Kasumi-1 (cell line): ENCODE measurements around the gene USP17L22.
"Not testable (repeated sequence)": the region's sequence is repeated elsewhere in the genome, so short reads cannot be mapped to it uniquely, and the experiment has no call there.

Experiments used
- DNase-seq, 2 experiments: peaks; one replicate each; lab custom pipeline; 2025; lab: John Stamatoyannopoulos, UW

USP17L22 gene

GRCh38 chr4:9267319-9267718 is at the start of gene USP17L22:
Gene USP17L22 (plus strand): TSS chr4:9267619. CDS start chr4:9267619, 0 bp downstream.
- not testable (repeated sequence) for DNase-seq

DNA sequence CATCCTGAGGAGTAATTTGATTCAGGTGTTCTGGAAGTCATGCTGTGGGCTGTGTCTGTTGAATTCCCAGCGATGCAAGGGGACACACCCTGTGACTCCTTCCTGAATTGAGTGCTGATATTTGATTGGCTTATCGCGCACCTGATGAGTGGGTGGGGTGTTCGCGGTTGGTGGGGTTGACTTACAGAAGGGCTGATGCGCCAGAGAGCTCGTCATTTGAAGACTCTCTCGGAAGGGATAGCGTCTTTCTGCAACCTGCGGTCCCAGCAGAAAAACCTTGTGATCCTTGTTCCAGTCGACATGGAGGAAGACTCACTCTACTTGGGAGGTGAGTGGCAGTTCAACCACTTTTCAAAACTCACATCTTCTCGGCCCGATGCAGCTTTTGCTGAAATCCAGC is 47.6 kb upstream of the USP17L22 start, which contains the start of gene USP17L12:
TSS of gene USP17L12 (plus strand) at position 301 of the 400 bp plus-strand sequence. CDS start at position 301, 0 bp downstream.
- DNase-seq, result not testable (repeated sequence)

- not testable (repeated sequence) for DNase-seq
Measured at GRCh38 chr4:9224596-9224995, 42.8 kb upstream of the USP17L22 start, which contains the start of gene USP17L13. Gene USP17L13 (plus strand): TSS chr4:9224896. CDS start chr4:9224896, 0 bp downstream.

DNA sequence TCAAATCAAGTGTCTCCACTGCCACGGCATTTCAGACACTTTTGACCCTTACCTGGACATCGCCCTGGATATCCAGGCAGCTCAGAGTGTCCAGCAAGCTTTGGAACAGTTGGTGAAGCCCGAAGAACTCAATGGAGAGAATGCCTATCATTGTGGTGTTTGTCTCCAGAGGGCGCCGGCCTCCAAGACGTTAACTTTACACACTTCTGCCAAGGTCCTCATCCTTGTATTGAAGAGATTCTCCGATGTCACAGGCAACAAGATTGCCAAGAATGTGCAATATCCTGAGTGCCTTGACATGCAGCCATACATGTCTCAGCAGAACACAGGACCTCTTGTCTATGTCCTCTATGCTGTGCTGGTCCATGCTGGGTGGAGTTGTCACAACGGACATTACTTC is 37.2 kb upstream of the USP17L22 start:
- not testable (repeated sequence) for DNase-seq

- not testable (repeated sequence) for DNase-seq
Measured at GRCh38 chr4:9234085-9234484, 33.3 kb upstream of the USP17L22 start, which contains the start of gene USP17L15. Gene USP17L15 (plus strand): TSS chr4:9234385. CDS start chr4:9234385, 0 bp downstream.

- DNase-seq, result not testable (repeated sequence)
Measured at GRCh38 chr4:9238461-9238860, 29.0 kb upstream of the USP17L22 start.

- not testable (repeated sequence) for DNase-seq
Measured at GRCh38 chr4:9243579-9243978, 23.8 kb upstream of the USP17L22 start, which contains the start of gene USP17L17. Gene USP17L17 (plus strand): TSS chr4:9243879. CDS start chr4:9243879, 0 bp downstream.

DNA sequence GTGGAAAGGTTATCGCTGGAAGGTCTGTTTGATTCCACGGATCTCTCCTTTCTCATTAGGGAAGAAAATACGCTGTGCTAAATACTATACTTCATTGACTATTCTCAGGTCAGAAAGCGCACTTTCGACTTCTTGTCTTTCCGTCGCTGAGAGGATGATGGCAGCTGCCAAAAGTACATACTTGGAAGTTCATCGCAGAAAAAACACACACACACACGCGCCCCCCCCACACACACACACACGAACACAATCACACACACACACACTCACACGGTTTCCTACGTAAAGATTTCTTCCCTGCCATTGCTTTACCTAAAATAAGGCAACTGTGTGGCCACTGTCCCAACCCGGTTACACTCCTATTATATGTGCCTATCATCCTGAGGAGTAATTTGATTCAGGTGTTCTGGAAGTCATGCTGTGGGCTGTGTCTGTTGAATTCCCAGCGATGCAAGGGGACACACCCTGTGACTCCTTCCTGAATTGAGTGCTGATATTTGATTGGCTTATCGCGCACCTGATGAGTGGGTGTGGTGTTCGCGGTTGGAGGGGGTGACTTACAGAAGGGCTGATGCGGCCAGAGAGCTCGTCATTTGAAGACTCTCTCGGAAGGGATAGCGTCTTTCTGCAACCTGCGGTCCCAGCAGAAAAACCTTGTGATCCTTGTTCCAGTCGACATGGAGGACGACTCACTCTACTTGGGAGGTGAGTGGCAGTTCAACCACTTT is 19.3 kb upstream of the USP17L22 start, which contains the start of gene USP17L18:
TSS of gene USP17L18 (plus strand) at position 678 of the 728 bp plus-strand sequence. CDS start at position 678, 0 bp downstream.
- not testable (repeated sequence) for DNase-seq

DNA sequence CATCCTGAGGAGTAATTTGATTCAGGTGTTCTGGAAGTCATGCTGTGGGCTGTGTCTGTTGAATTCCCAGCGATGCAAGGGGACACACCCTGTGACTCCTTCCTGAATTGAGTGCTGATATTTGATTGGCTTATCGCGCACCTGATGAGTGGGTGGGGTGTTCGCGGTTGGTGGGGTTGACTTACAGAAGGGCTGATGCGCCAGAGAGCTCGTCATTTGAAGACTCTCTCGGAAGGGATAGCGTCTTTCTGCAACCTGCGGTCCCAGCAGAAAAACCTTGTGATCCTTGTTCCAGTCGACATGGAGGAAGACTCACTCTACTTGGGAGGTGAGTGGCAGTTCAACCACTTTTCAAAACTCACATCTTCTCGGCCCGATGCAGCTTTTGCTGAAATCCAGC is 14.3 kb upstream of the USP17L22 start, which contains the start of gene USP17L19:
TSS of gene USP17L19 (plus strand) at position 301 of the 400 bp plus-strand sequence. CDS start at position 301, 0 bp downstream.
- DNase-seq, result not testable (repeated sequence)

- not testable (repeated sequence) for DNase-seq
Measured at GRCh38 chr4:9257824-9258223, 9.6 kb upstream of the USP17L22 start, which contains the start of gene USP17L20. Gene USP17L20 (plus strand): TSS chr4:9258124. CDS start chr4:9258124, 0 bp downstream.

GRCh38 chr4:9262572-9262971 is 4.8 kb upstream of the USP17L22 start, which contains the start of gene USP17L21:
Gene USP17L21 (plus strand): TSS chr4:9262872. CDS start chr4:9262872, 0 bp downstream.
- DNase-seq, result not testable (repeated sequence)

GRCh38 chr4:9271719-9272118 is 4.3 kb downstream of the USP17L22 start:
- not testable (repeated sequence) for DNase-seq
